HepG2 (cell line): ENCODE results near the gene PAPPA2. TPM values are rescaled to one million over a fixed set of nuclear protein-coding genes. Genes with fewer than 3 reads are reported as not detected.

ENCODE experiments used
- ATAC-seq: fragments of 200-7000 bp; cut with Tn5 transposase; 3 replicates; pipeline ENCODE4 v1.9.1; 2020; ENCODE audit warnings: mild to moderate bottlenecking, moderate library complexity
- BruUV-seq: library from RNA; stranded (reverse); fragments of 400-500 nt; replicated peaks from 2 replicates; lab custom pipeline; 2021; lab: Mats Ljungman, UMichigan
- CTCF ChIA-PET: fragments of 300-600 bp; formaldehyde crosslinking; extraction: SDS; loops from one replicate; lab custom pipeline; 2021; ENCODE audit warnings: low total read pairs, inconsistent platforms, low intra/inter-chr PET ratio; lab: Yijun Ruan, JAX
- POLR2A ChIA-PET: fragments of 350-600 bp; sonication (Branson Sonifier 250); formaldehyde crosslinking; loops from one replicate; lab custom pipeline; 2020; ENCODE audit warnings: antibody characterized with exemption, inconsistent platforms; lab: Yijun Ruan, JAX
- DNase-seq: peaks from one replicate; pipeline ENCODE4 v3.0.0-alpha.2; 2015; ENCODE audit warnings: low spot score
- FAIRE-seq: peaks from 3 replicates; lab custom pipeline; 2011; peaks lifted over from hg19 to GRCh38; lab: Jason Lieb, UNC
- H2AFZ ChIP-seq: one replicate; pipeline ENCODE4 v1.6.1; 2011; ENCODE audit warnings: low read length, inconsistent platforms
- H3K27ac ChIP-seq: fragments of 300-600 bp; 3 replicates; pipeline ENCODE4 v1.8.0; 2011; ENCODE audit warnings: mixed run types, mild to moderate bottlenecking, mixed read lengths, low read length, inconsistent platforms; ENCODE audit not compliant: insufficient read depth; ENCODE audit errors: extremely low read length
- H3K27me3 ChIP-seq, 2 experiments: fragments of 200-600 bp in 1 of 2; 2 replicates in 1 of 2; 3 replicates in 1 of 2; pipeline versions ENCODE4 v1.6.0 to v1.8.0; 2011; ENCODE audit warnings: low read length in 2 of 2, mild to moderate bottlenecking in 2 of 2, moderate library complexity in 2 of 2, inconsistent platforms in 1 of 2; ENCODE audit not compliant: insufficient read depth in 2 of 2, control insufficient read depth in 1 of 2
- H3K36me3 ChIP-seq, 2 experiments: fragments of 200-600 bp in 1 of 2; replicated peaks in 1 of 2; 2 replicates in 1 of 2; 3 replicates in 1 of 2; pipeline versions ENCODE4 v1.5.1 to v1.8.0; 2011; ENCODE audit warnings: low read length in 2 of 2, inconsistent platforms in 1 of 2; ENCODE audit not compliant: insufficient read depth in 2 of 2, control insufficient read depth in 1 of 2
- H3K4me1 ChIP-seq: 2 replicates; pipeline ENCODE4 v1.5.1; 2012; ENCODE audit warnings: low read length, inconsistent platforms; ENCODE audit not compliant: insufficient read depth
- H3K4me2 ChIP-seq: 2 replicates; pipeline ENCODE4 v1.6.0; 2011; ENCODE audit warnings: low read depth, low read length, inconsistent platforms
- H3K4me3 ChIP-seq, 3 experiments: fragments of 200-600 bp in 1 of 3; sonication (generic), shearing (Covaris generic) in 1 of 3; replicated peaks in 1 of 3; 2 replicates each; pipeline ENCODE4 v1.5.1; 2011 to 2016; ENCODE audit warnings: low read length in 3 of 3, inconsistent platforms in 2 of 3, low read depth in 2 of 3, mild to moderate bottlenecking in 2 of 3, control low read depth in 1 of 3, mixed read lengths in 1 of 3; ENCODE audit not compliant: insufficient read depth in 1 of 3
- H3K79me2 ChIP-seq: one replicate; pipeline ENCODE4 v1.6.1; 2011; ENCODE audit warnings: low read length, inconsistent platforms; ENCODE audit not compliant: insufficient read depth
- H3K9ac ChIP-seq: 2 replicates; pipeline ENCODE4 v1.6.0; 2011; ENCODE audit warnings: mild to moderate bottlenecking, low read depth, low read length, inconsistent platforms; ENCODE audit not compliant: insufficient read depth
- H3K9me3 ChIP-seq: 2 replicates; pipeline ENCODE4 v1.5.1; 2012; ENCODE audit warnings: mild to moderate bottlenecking, low read length
- H4K20me1 ChIP-seq: 2 replicates; pipeline ENCODE4 v1.6.0; 2011; ENCODE audit warnings: inconsistent platforms, mild to moderate bottlenecking, low read length, moderate library complexity; ENCODE audit not compliant: insufficient read depth
- EP300 ChIP-seq, 3 experiments: sonication (generic) in 1 of 3; formaldehyde crosslinking in 1 of 3; IDR thresholded peaks; 2 replicates each; pipeline versions ENCODE4 v1.5.1 to v1.6.1; 2011 to 2020; ENCODE audit warnings: low read depth in 2 of 3, low read length in 2 of 3, borderline replicate concordance in 1 of 3, improper control_type of control experiment in 1 of 3, mild to moderate bottlenecking in 1 of 3, missing genetic modification reagents in 1 of 3, moderate library complexity in 1 of 3
- GATAD1 ChIP-seq: IDR thresholded peaks from 2 replicates; pipeline ENCODE4 v1.6.1; 2016; ENCODE audit warnings: missing genetic modification reagents, missing compliant biosample characterization
- HOXA3 ChIP-seq: sonication (generic); formaldehyde crosslinking; IDR thresholded peaks from 2 replicates; pipeline ENCODE4 v1.5.0; 2020; ENCODE audit warnings: missing genetic modification reagents
- MXD1 ChIP-seq: sonication (generic); formaldehyde crosslinking; IDR thresholded peaks from 2 replicates; pipeline ENCODE4 v1.4.0; 2020; ENCODE audit warnings: mild to moderate bottlenecking, missing genetic modification reagents
- NRL ChIP-seq: sonication (generic); formaldehyde crosslinking; IDR thresholded peaks from 2 replicates; pipeline ENCODE4 v1.5.0; 2020; ENCODE audit warnings: missing genetic modification reagents, mild to moderate bottlenecking, moderate library complexity, borderline replicate concordance
- POLR2G ChIP-seq: fragments of 200-400 bp; formaldehyde crosslinking; IDR thresholded peaks from 2 replicates; pipeline ENCODE4 v1.6.1; 2018; ENCODE audit warnings: mild to moderate bottlenecking, low read depth, low read length, moderate library complexity
- SUZ12 ChIP-seq: fragments of 150-350 bp; IDR thresholded peaks from 2 replicates; pipeline ENCODE4 v1.6.1; 2014; ENCODE audit warnings: low read depth, low read length
- TOPORS ChIP-seq: sonication (generic); formaldehyde crosslinking; IDR thresholded peaks from 2 replicates; pipeline ENCODE4 v1.8.0; 2023; ENCODE audit warnings: mild to moderate bottlenecking, missing genetic modification reagents
- ZBTB34 ChIP-seq: sonication (generic); formaldehyde crosslinking; IDR thresholded peaks from 2 replicates; pipeline ENCODE4 v1.8.0; 2022; ENCODE audit warnings: mild to moderate bottlenecking, missing genetic modification reagents
- ZFP37 ChIP-seq: sonication (generic); formaldehyde crosslinking; IDR thresholded peaks from 2 replicates; pipeline ENCODE4 v1.4.0; 2020; ENCODE audit warnings: missing genetic modification reagents, borderline replicate concordance
- ZNF501 ChIP-seq: sonication (generic); formaldehyde crosslinking; IDR thresholded peaks from 2 replicates; pipeline ENCODE4 v1.5.1; 2020; ENCODE audit warnings: mild to moderate bottlenecking, moderate library complexity, missing genetic modification reagents
- WGBS: methylation state at CpG from one replicate; pipeline ENCODE4 v1.1.6; 2017; ENCODE audit warnings: low lambda C conversion rate; 5-methylcytosine and 5-hydroxymethylcytosine counted together
- in situ Hi-C: cut with HindIII; loops from 2 replicates; pipeline ENCODE4 v1.10.0; 2017; ENCODE audit warnings: low pct_unique_long_range_greater_than_20kb; ENCODE audit not compliant: extremely low pct_ligation_motif_present
- intact Hi-C: fragments of 100-400 bp; cut with micrococcal nuclease; formaldehyde crosslinking; loops from one replicate; pipeline ENCODE4 v1.10.0; 2022; ENCODE audit not compliant: unreplicated experiment
- polyA plus RNA-seq, 8 experiments: library from polyadenylated mRNA; depleted of rRNA in 3 of 8; stranded (reverse) in 7 of 8; unstranded in 1 of 8; fragments of >200 nt; fragmentation: Illumina TruSeq in 4 of 8; extraction: Trizol in 4 of 8; gene quantifications; 2 replicates each; pipeline versions ENCODE4 v1.2.1 to v1.2.3, GENCODE V29; 2011 to 2016; ENCODE audit warnings: low read depth in 4 of 8, missing spikeins in 1 of 8, mixed read lengths in 1 of 8; ENCODE audit not compliant: insufficient read depth in 1 of 8
- total RNA-seq, 5 experiments: library from RNA; depleted of rRNA; stranded (reverse); fragments of >200 nt; fragmentation: Illumina TruSeq; extraction: Trizol; gene quantifications; 2 replicates each; pipeline ENCODE4 v1.2.3, GENCODE V29; 2016; ENCODE audit warnings: low read depth in 1 of 5
- TF ChIP-seq, protein P1 (sequence below): IDR thresholded peaks from 2 replicates; pipeline ENCODE4 v1.6.1; 2016; ENCODE audit warnings: control low read depth
- TF ChIP-seq, protein P2 (sequence below): sonication (generic); formaldehyde crosslinking; IDR thresholded peaks from 2 replicates; pipeline ENCODE4 v1.4.0; 2020; ENCODE audit warnings: missing genetic modification reagents

PAPPA2 gene
- total and polyA plus RNA-seq, 2 of the 13 experiments (the other 11 are each of a cell fraction or from before 2014, with no cell fraction given): 0.01 TPM; not detected in 1

DNA sequence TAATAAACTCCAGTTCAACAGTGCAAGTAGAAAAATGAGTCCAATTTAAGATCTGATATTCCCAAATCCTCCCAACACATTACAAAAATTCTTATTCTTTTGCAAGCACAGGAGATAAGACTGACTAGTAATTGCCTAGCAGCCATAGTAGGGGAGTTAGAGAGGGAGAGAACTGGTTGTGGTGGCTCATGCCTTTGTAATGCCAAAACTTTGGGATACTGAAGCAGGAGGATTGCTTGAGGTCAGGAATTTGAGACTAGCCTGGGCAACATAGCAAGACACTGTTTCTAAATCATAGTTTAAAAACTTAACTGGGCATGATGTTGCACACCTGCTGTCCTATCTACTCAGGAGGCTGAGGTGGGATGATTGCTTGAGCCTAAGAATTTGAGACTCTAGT, 26.7 kb upstream of the PAPPA2 start:
- no peaks in the 10 kb centered on the region for H3K27me3 ChIP-seq
- DNase-seq (no peak), FAIRE-seq (no peak), ATAC-seq (no peak)
- CTCF ChIA-PET: no interaction called here
- H3K4me3 ChIP-seq: no peak overlapping the region
- no peaks in the 10 kb centered on the region for H4K20me1 ChIP-seq
- no peak overlapping the region for H3K27ac ChIP-seq
- POLR2A ChIA-PET: no interaction called here
- H3K36me3 ChIP-seq: no peaks in the 10 kb centered on the region
- no peaks in the 10 kb centered on the region for H3K4me1 ChIP-seq
- intact Hi-C loops (no loop called here), in situ Hi-C loops (no loop called here)
- no peak overlapping the region for H3K4me2 ChIP-seq
- no peak overlapping the region for H3K9ac ChIP-seq
- H3K79me2 ChIP-seq: no peaks in the 10 kb centered on the region
- TF ChIP-seq MXD1 (no peak), POLR2G (no peak), HOXA3 (CRISPR knock-in tag) (no peak), TOPORS (no peak), ZNF501 (CRISPR knock-in tag) (no peak)
- H3K9me3 ChIP-seq: no peaks in the 10 kb centered on the region
- H2AFZ ChIP-seq: no peak overlapping the region
- BruUV-seq: no TSS peak

DNA sequence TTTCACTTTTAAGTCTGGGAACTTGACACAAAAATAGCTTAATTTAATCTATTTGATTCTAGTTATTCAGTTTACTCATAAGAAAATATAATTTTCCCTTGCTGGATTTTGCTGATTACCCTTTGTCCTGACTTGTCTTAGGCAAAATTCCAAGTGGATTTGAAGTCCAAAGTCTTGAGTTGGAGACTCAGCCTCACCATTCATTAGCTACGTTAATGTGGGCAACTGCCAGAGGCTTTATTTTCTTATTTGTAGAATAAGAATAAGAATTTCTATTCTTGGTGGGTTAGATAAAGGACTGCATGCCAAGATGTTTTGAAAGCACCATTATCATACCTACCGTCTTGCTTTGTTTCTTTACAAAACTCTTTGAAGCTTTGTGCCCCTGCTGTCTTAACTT, 22.8 kb upstream of the PAPPA2 start:
- no peak for ATAC-seq
- no peaks in the 10 kb centered on the region for H4K20me1 ChIP-seq
- no peak for DNase-seq
- no peaks in the 10 kb centered on the region for H3K4me1 ChIP-seq
- WGBS: 0% methylated on average over 2 of the region's 2 CpGs
- ChIA-PET POLR2A (no interaction called here), CTCF (no interaction called here)
- H3K27me3 ChIP-seq: no peaks in the 10 kb centered on the region
- H2AFZ ChIP-seq: no peak overlapping the region
- no peak overlapping the region for H3K4me3 ChIP-seq
- FAIRE-seq: no peak
- BruUV-seq: no TSS peak
- H3K9me3 ChIP-seq: no peaks in the 10 kb centered on the region
- in situ Hi-C loops (no loop called here), intact Hi-C loops (no loop called here)
- H3K36me3 ChIP-seq: no peaks in the 10 kb centered on the region
- no peak overlapping the region for H3K4me2 ChIP-seq
- H3K9ac ChIP-seq: no peak overlapping the region
- no peaks in the 10 kb centered on the region for H3K79me2 ChIP-seq
- H3K27ac ChIP-seq: no peak overlapping the region
- TF ChIP-seq ZBTB34: no peak
- TF ChIP-seq NRL: no peak
- no peak for TF ChIP-seq ZFP37 (CRISPR knock-in tag)
- TF ChIP-seq GATAD1 (CRISPR knock-in tag): no peak
- TF ChIP-seq, protein P1, sequence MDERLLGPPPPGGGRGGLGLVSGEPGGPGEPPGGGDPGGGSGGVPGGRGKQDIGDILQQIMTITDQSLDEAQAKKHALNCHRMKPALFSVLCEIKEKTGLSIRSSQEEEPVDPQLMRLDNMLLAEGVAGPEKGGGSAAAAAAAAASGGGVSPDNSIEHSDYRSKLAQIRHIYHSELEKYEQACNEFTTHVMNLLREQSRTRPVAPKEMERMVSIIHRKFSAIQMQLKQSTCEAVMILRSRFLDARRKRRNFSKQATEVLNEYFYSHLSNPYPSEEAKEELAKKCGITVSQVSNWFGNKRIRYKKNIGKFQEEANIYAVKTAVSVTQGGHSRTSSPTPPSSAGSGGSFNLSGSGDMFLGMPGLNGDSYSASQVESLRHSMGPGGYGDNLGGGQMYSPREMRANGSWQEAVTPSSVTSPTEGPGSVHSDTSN: no peak
- no peak for TF ChIP-seq SUZ12
- TF ChIP-seq, protein P2, sequence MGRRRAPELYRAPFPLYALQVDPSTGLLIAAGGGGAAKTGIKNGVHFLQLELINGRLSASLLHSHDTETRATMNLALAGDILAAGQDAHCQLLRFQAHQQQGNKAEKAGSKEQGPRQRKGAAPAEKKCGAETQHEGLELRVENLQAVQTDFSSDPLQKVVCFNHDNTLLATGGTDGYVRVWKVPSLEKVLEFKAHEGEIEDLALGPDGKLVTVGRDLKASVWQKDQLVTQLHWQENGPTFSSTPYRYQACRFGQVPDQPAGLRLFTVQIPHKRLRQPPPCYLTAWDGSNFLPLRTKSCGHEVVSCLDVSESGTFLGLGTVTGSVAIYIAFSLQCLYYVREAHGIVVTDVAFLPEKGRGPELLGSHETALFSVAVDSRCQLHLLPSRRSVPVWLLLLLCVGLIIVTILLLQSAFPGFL: no peak
- TF ChIP-seq EP300 (IDR thresholded peaks at IDR 0.05; ENCODE audit: low read depth in 2 of 2, low read length in 2 of 2): no peak
- TF ChIP-seq EP300 (CRISPR knock-in tag; IDR thresholded peaks at IDR 0.05; ENCODE audit: borderline replicate concordance): no peak
